H9 (cell line): ENCODE measurements around the gene AIG1. TPM values are rescaled to one million over a fixed set of nuclear protein-coding genes. Genes with fewer than 3 reads are reported as not detected.

Experiments
- DNase-seq: peaks from one replicate; pipeline ENCODE4 v3.0.0-alpha.2; 2017
- H2AFZ ChIP-seq: one replicate; pipeline ENCODE4 v1.6.1; 2013; ENCODE audit warnings: mild to moderate bottlenecking, low read length, control low read depth, moderate library complexity
- H2AK5ac ChIP-seq: 2 replicates; pipeline ENCODE4 v1.6.1; 2013; ENCODE audit warnings: low read length, control low read depth, mixed read lengths; ENCODE audit not compliant: insufficient read length
- H2BK120ac ChIP-seq: one replicate; pipeline ENCODE4 v1.6.1; 2013; ENCODE audit warnings: low read depth, mild to moderate bottlenecking, low read length, control low read depth, inconsistent platforms; ENCODE audit not compliant: poor library complexity, severe bottlenecking
- H2BK12ac ChIP-seq: 2 replicates; pipeline ENCODE4 v1.6.1; 2013; ENCODE audit warnings: low read length, control low read depth, mixed read lengths, low read depth; ENCODE audit not compliant: insufficient read length
- H2BK15ac ChIP-seq: 2 replicates; pipeline ENCODE4 v1.6.1; 2013; ENCODE audit warnings: low read depth, low read length, control low read depth
- H2BK20ac ChIP-seq: one replicate; pipeline ENCODE4 v1.6.1; 2013; ENCODE audit warnings: low read depth, mild to moderate bottlenecking, low read length, control low read depth, inconsistent platforms; ENCODE audit not compliant: poor library complexity, severe bottlenecking
- H2BK5ac ChIP-seq: 2 replicates; pipeline ENCODE4 v1.6.1; 2013; ENCODE audit warnings: low read length, control low read depth, mixed read lengths; ENCODE audit not compliant: insufficient read length
- H3K14ac ChIP-seq: 2 replicates; pipeline ENCODE4 v1.6.1; 2013; ENCODE audit warnings: low read length, control low read depth; ENCODE audit not compliant: insufficient read depth
- H3K18ac ChIP-seq: 2 replicates; pipeline ENCODE4 v1.6.1; 2013; ENCODE audit warnings: low read depth, mild to moderate bottlenecking, mixed read lengths, low read length, control low read depth; ENCODE audit not compliant: insufficient read length
- H3K23ac ChIP-seq: 2 replicates; pipeline ENCODE4 v1.6.1; 2013; ENCODE audit warnings: low read length, control low read depth, mixed read lengths, low read depth; ENCODE audit not compliant: insufficient read length
- H3K23me2 ChIP-seq: 2 replicates; pipeline ENCODE4 v1.6.1; 2013; ENCODE audit warnings: low read depth, mild to moderate bottlenecking, mixed read lengths, low read length, control low read depth; ENCODE audit not compliant: insufficient read length, poor library complexity, severe bottlenecking
- H3K27ac ChIP-seq: 2 replicates; pipeline ENCODE4 v1.5.1; 2013; ENCODE audit warnings: low read length, control low read depth, mixed read lengths, low read depth; ENCODE audit not compliant: insufficient read length
- H3K27me3 ChIP-seq: 2 replicates; pipeline ENCODE4 v1.6.1; 2013; ENCODE audit warnings: low read length, control low read depth, inconsistent platforms; ENCODE audit not compliant: insufficient read depth
- H3K4ac ChIP-seq: 2 replicates; pipeline ENCODE4 v1.6.1; 2013; ENCODE audit warnings: low read depth, mild to moderate bottlenecking, control low read depth, inconsistent platforms, low read length, moderate library complexity
- H3K4me1 ChIP-seq: 2 replicates; pipeline ENCODE4 v1.6.1; 2013; ENCODE audit warnings: low read length, control low read depth, inconsistent platforms; ENCODE audit not compliant: insufficient read depth
- H3K4me2 ChIP-seq: 2 replicates; pipeline ENCODE4 v1.6.1; 2013; ENCODE audit warnings: low read length, control low read depth, mixed read lengths; ENCODE audit not compliant: insufficient read length, insufficient read depth
- H3K56ac ChIP-seq: 2 replicates; pipeline ENCODE4 v1.6.1; 2013; ENCODE audit warnings: low read depth, mild to moderate bottlenecking, mixed read lengths, low read length, control low read depth; ENCODE audit not compliant: insufficient read length
- H3K79me1 ChIP-seq: 2 replicates; pipeline ENCODE4 v1.6.1; 2013; ENCODE audit warnings: low read depth, mild to moderate bottlenecking, moderate library complexity, low read length, control low read depth, inconsistent platforms; ENCODE audit not compliant: insufficient read depth, poor library complexity, severe bottlenecking
- H3K79me2 ChIP-seq: 2 replicates; pipeline ENCODE4 v1.6.1; 2013; ENCODE audit warnings: low read length, control low read depth, inconsistent platforms; ENCODE audit not compliant: insufficient read depth
- H3K9ac ChIP-seq: 2 replicates; pipeline ENCODE4 v1.6.1; 2013; ENCODE audit warnings: low read length, control low read depth, mixed read lengths; ENCODE audit not compliant: insufficient read length; ENCODE audit errors: extremely low read depth
- H3K9me3 ChIP-seq: one replicate; pipeline ENCODE4 v1.6.1; 2013; ENCODE audit warnings: low read depth, low read length, inconsistent platforms; ENCODE audit not compliant: control insufficient read depth
- H3T11ph ChIP-seq: one replicate; pipeline ENCODE4 v1.6.1; 2013; ENCODE audit warnings: mild to moderate bottlenecking, low read length, control low read depth, inconsistent platforms
- H4K20me1 ChIP-seq: one replicate; pipeline ENCODE4 v1.6.1; 2013; ENCODE audit not compliant: control insufficient read depth, insufficient read length, insufficient read depth
- H4K5ac ChIP-seq: 2 replicates; pipeline ENCODE4 v1.6.1; 2013; ENCODE audit warnings: low read depth, mild to moderate bottlenecking, mixed read lengths, low read length, control low read depth; ENCODE audit not compliant: insufficient read length
- H4K8ac ChIP-seq: replicated peaks from 2 replicates; pipeline ENCODE4 v1.6.1; 2013; ENCODE audit warnings: low read length, control low read depth, mixed read lengths, low read depth; ENCODE audit not compliant: insufficient read length
- H4K91ac ChIP-seq: 2 replicates; pipeline ENCODE4 v1.6.1; 2013; ENCODE audit warnings: low read depth, mild to moderate bottlenecking, moderate library complexity, mixed read lengths, low read length, control low read depth; ENCODE audit not compliant: insufficient read length
- H3K27ac Mint-ChIP-seq, 3 experiments: 2 replicates in 2 of 3; 3 replicates in 1 of 3; pipeline ENCODE4 v1.8.0; 2020 to 2021; ENCODE audit warnings: mixed read lengths in 3 of 3, mild to moderate bottlenecking in 1 of 3, moderate library complexity in 1 of 3
- H3K27me3 Mint-ChIP-seq: 2 replicates; pipeline ENCODE4 v1.8.0; 2021; ENCODE audit warnings: low read depth, mild to moderate bottlenecking, moderate library complexity, mixed read lengths
- H3K36me3 Mint-ChIP-seq, 3 experiments: 2 replicates in 2 of 3; 3 replicates in 1 of 3; pipeline ENCODE4 v1.8.0; 2020 to 2021; ENCODE audit warnings: low read depth in 3 of 3, mixed read lengths in 3 of 3; ENCODE audit not compliant: insufficient read depth in 1 of 3
- H3K4me1 Mint-ChIP-seq, 2 experiments: 2 replicates each; pipeline ENCODE4 v1.8.0; 2020; ENCODE audit warnings: mixed read lengths in 2 of 2
- H3K4me3 Mint-ChIP-seq, 2 experiments: 2 replicates in 1 of 2; 3 replicates in 1 of 2; pipeline ENCODE4 v1.8.0; 2020 to 2021; ENCODE audit warnings: mild to moderate bottlenecking in 2 of 2, mixed read lengths in 2 of 2, moderate library complexity in 1 of 2
- H3K9me3 Mint-ChIP-seq, 2 experiments: 2 replicates in 1 of 2; 3 replicates in 1 of 2; pipeline ENCODE4 v1.8.0; 2020; ENCODE audit warnings: mild to moderate bottlenecking in 2 of 2, mixed read lengths in 2 of 2, moderate library complexity in 1 of 2
- CTCF ChIP-seq: fragments of 200-600 bp; sonication (generic); conservative IDR thresholded peaks from 3 replicates; pipeline ENCODE4 v1.8.0; 2021; ENCODE audit warnings: antibody characterized with exemption, mild to moderate bottlenecking
- WGBS: extraction: QIAGEN DNeasy Blood & Tissue Kit; methylation state at CpG from one replicate; pipeline ENCODE4 v1.1.7; 2013; ENCODE audit warnings: missing lambda C conversion rate, low lambda C conversion rate, mixed read lengths; ENCODE audit not compliant: insufficient read length; ENCODE audit errors: extremely low coverage; 5-methylcytosine and 5-hydroxymethylcytosine counted together
- total RNA-seq: library from RNA; stranded (reverse); gene quantifications from 2 replicates; pipeline ENCODE4 v1.2.1, GENCODE V29; 2021

AIG1 gene
- total RNA-seq, 1 experiment from 2014 or later: 44.6 TPM

- no peaks in the 10 kb centered on the region for H3K36me3 Mint-ChIP-seq
- Histone ChIP-seq H3K18ac (no peak overlapping the region), H3K4ac (no peak overlapping the region), H3K9me3 (no peaks in the 10 kb centered on the region), H4K8ac (no peak overlapping the region), H3K23me2 (no peaks in the 10 kb centered on the region), H2BK15ac (no peak overlapping the region), H2BK20ac (no peak overlapping the region), H2AK5ac (no peak overlapping the region), H4K91ac (no peak overlapping the region), H2AFZ (no peak overlapping the region), H3K79me2 (no peaks in the 10 kb centered on the region), H3K79me1 (no peaks in the 10 kb centered on the region), H2BK120ac (no peak overlapping the region), H2BK5ac (no peak overlapping the region), H4K20me1 (no peaks in the 10 kb centered on the region), H2BK12ac (no peak overlapping the region), H3K14ac (no peak overlapping the region), H3K56ac (no peak overlapping the region), H3K4me1 (no peaks in the 10 kb centered on the region), H4K5ac (no peak overlapping the region), H3K9ac (no peak overlapping the region), H3K4me2 (no peak overlapping the region), H3T11ph (no peak overlapping the region), H3K27me3 (no peaks in the 10 kb centered on the region), H3K23ac (no peak overlapping the region), H3K27ac (no peak overlapping the region)
- no peak overlapping the region for H3K27ac Mint-ChIP-seq
- no peak overlapping the region for H3K4me3 Mint-ChIP-seq
- WGBS: no CpG with 5 or more reads among the region's 6 CpGs
- no peaks in the 10 kb centered on the region for H3K9me3 Mint-ChIP-seq
- no peak for TF ChIP-seq CTCF
- H3K4me1 Mint-ChIP-seq: peaks cover 3 to 4% of the 10 kb centered on the region in 2 experiments; a peak in 1 of 4 replicates
- H3K27me3 Mint-ChIP-seq: no peaks in the 10 kb centered on the region
- DNase-seq: no peak
Measured at GRCh38 chr6:143097224-143097795, 36.6 kb downstream of the AIG1 start.
